ENCODE measurements around the gene YJU2.
A peak's percentile ranks its signal among the peaks of the same experiment; 100 is the strongest.

Gene YJU2

GRCh38 chr19:4201798-4202197, 45.1 kb upstream of the YJU2 start:
- Histone ChIP-seq H3K9ac (ENCODE audit: low read depth, low read length, poor library complexity, severe bottlenecking) (no peak overlapping the region), H3F3A (ENCODE audit: low read depth) (no peaks in the 10 kb centered on the region), H4K20me1 (ENCODE audit: insufficient read depth, low read length, poor library complexity, severe bottlenecking) (no peaks in the 10 kb centered on the region), H3K27me3 (ENCODE audit: insufficient read depth, low read length, poor library complexity, severe bottlenecking) (no peaks in the 10 kb centered on the region), H3K9me2 (replicated peaks; ENCODE audit: low read depth, low read length) (no peaks in the 10 kb centered on the region), H3K4me2 (ENCODE audit: low read depth, low read length, poor library complexity, severe bottlenecking) (no peak overlapping the region), H2AFZ (ENCODE audit: low read length) (no peak overlapping the region), H3K9me3 (ENCODE audit: insufficient read depth, low read depth, low read length) (no peaks in the 10 kb centered on the region), H3K4me3 (ENCODE audit: low read length, poor library complexity, severe bottlenecking) (no peak overlapping the region), H3K36me3 (ENCODE audit: insufficient read depth, low read length) (no peaks in the 10 kb centered on the region), H3K4me1 (ENCODE audit: insufficient read depth, low read length, poor library complexity, severe bottlenecking) (no peaks in the 10 kb centered on the region), H3K79me2 (ENCODE audit: insufficient read depth, low read length) (no peaks in the 10 kb centered on the region)
- TF ChIP-seq EZH2phosphoT487 (IDR thresholded peaks at IDR 0.05; ENCODE audit: borderline replicate concordance) (no peak), CTCF (conservative IDR thresholded peaks at IDR 0.05; ENCODE audit: low read length) (no peak)

GRCh38 chr19:4206818-4207484, 39.9 kb upstream of the YJU2 start:
- TF ChIP-seq EZH2phosphoT487 (IDR thresholded peaks at IDR 0.05; ENCODE audit: borderline replicate concordance) (no peak), CTCF (conservative IDR thresholded peaks at IDR 0.05; ENCODE audit: low read length) (peak; percentile 56)
- Histone ChIP-seq H4K20me1 (ENCODE audit: insufficient read depth, low read length, poor library complexity, severe bottlenecking) (no peaks in the 10 kb centered on the region), H3K4me1 (ENCODE audit: insufficient read depth, low read length, poor library complexity, severe bottlenecking) (no peaks in the 10 kb centered on the region), H3K9ac (ENCODE audit: low read depth, low read length, poor library complexity, severe bottlenecking) (no peak overlapping the region), H2AFZ (ENCODE audit: low read length) (no peak overlapping the region), H3K4me3 (ENCODE audit: low read length, poor library complexity, severe bottlenecking) (no peak overlapping the region), H3K36me3 (ENCODE audit: insufficient read depth, low read length) (no peaks in the 10 kb centered on the region), H3K79me2 (ENCODE audit: insufficient read depth, low read length) (no peaks in the 10 kb centered on the region), H3F3A (ENCODE audit: low read depth) (no peaks in the 10 kb centered on the region), H3K9me3 (ENCODE audit: insufficient read depth, low read depth, low read length) (no peaks in the 10 kb centered on the region), H3K9me2 (replicated peaks; ENCODE audit: low read depth, low read length) (no peaks in the 10 kb centered on the region), H3K4me2 (ENCODE audit: low read depth, low read length, poor library complexity, severe bottlenecking) (no peak overlapping the region), H3K27me3 (ENCODE audit: insufficient read depth, low read length, poor library complexity, severe bottlenecking) (no peaks in the 10 kb centered on the region)

DNA sequence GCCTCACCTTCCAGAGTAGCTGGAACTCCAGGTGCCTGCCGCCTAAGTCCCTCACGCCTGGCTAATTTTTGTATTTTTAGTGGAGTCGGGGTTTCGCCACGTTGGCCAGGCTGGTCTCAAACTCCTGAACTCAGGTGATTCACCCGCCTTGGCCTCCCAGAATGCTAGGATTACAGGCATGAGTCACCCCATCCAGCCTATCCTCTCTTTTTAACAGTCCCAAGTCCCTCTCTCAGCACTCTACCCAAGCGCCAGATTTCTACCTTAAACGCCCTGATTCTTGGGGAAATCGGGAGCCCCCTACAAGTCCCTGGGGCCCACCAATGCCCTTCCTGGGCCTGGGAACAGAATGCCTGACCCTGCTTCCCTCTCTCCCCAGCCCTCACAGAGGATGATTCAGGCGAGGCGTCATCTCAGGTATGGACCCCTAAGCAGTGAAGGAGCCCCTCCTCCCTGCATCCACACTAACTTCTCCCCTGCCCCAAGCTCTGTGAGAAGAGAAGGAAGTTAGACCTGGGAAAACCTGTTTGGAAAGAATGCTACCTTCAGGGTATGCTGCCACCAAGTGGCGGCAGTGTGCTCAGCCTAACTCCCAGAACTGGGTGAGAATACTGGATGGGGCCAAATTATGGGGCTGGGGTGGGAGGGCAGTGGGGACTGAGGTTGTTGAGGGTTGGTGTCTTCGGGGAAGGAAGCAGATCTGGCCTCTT, 38.3 kb upstream of the YJU2 start:
- H4K20me1 ChIP-seq (ENCODE audit: insufficient read depth, low read length, poor library complexity, severe bottlenecking), result no peaks in the 10 kb centered on the region
- no peak overlapping the region for H3K9ac ChIP-seq (ENCODE audit: low read depth, low read length, poor library complexity, severe bottlenecking)
- no peak overlapping the region for H3K4me2 ChIP-seq (ENCODE audit: low read depth, low read length, poor library complexity, severe bottlenecking)
- no peaks in the 10 kb centered on the region for H3F3A ChIP-seq (ENCODE audit: low read depth)
- H3K4me1 ChIP-seq (ENCODE audit: insufficient read depth, low read length, poor library complexity, severe bottlenecking), result no peaks in the 10 kb centered on the region
- H3K79me2 ChIP-seq (ENCODE audit: insufficient read depth, low read length), result no peaks in the 10 kb centered on the region
- no peaks in the 10 kb centered on the region for H3K36me3 ChIP-seq (ENCODE audit: insufficient read depth, low read length)
- no peaks in the 10 kb centered on the region for H3K9me2 ChIP-seq (replicated peaks; ENCODE audit: low read depth, low read length)
- H3K4me3 ChIP-seq (ENCODE audit: low read length, poor library complexity, severe bottlenecking), result no peak overlapping the region
- TF ChIP-seq EZH2phosphoT487 (IDR thresholded peaks at IDR 0.05; ENCODE audit: borderline replicate concordance) (no peak), CTCF (conservative IDR thresholded peaks at IDR 0.05; ENCODE audit: low read length) (peak; percentile 69)
- no peak overlapping the region for H2AFZ ChIP-seq (ENCODE audit: low read length)
- H3K27me3 ChIP-seq (ENCODE audit: insufficient read depth, low read length, poor library complexity, severe bottlenecking), result no peaks in the 10 kb centered on the region
- no peaks in the 10 kb centered on the region for H3K9me3 ChIP-seq (ENCODE audit: insufficient read depth, low read depth, low read length)
